Measurements from ENCODE around the gene ATRAID. TPM values are rescaled to one million over a fixed set of nuclear protein-coding genes. Genes with fewer than 3 reads are reported as not detected.
"Not testable (repeated sequence)": the region's sequence is repeated elsewhere in the genome, so short reads cannot be mapped to it uniquely, and the experiment has no call there.

The ATRAID gene
- total RNA-seq, 4 donors from 2014 or later: 109 to 177 (median 141) TPM

DNA sequence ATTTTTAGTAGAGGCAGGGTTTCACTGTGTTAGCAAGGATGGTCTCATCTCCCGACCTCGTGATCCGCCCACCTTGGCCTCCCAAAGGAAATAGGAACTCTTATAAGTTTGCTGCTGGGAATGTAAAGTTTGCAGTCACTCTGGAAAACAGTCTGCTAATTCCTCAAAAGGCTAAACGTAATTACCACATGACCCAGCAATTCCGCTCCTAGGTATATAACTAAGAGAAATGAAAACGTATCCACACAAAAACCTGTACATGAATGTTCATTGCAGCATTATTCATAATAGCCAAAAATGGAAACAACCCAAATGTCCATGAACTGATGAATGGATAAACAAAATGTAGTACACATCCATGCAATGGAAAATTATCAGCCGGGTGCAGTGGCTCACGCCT is 21.9 kb upstream of the ATRAID start:
- Histone ChIP-seq H3K4me3 (no peak overlapping the region), H3K9me3 (no peaks in the 10 kb centered on the region), H3K36me3 (no peaks in the 10 kb centered on the region), H3K27ac (no peak overlapping the region), H3K4me1 (peaks cover 6% of the 10 kb centered on the region), H3K27me3 (no peaks in the 10 kb centered on the region)
- 91% methylated on average over 8 of the region's 8 CpGs for WGBS
- TF ChIP-seq POLR2A (IDR thresholded peaks at IDR 0.05): no peak
- TF ChIP-seq, protein P1, sequence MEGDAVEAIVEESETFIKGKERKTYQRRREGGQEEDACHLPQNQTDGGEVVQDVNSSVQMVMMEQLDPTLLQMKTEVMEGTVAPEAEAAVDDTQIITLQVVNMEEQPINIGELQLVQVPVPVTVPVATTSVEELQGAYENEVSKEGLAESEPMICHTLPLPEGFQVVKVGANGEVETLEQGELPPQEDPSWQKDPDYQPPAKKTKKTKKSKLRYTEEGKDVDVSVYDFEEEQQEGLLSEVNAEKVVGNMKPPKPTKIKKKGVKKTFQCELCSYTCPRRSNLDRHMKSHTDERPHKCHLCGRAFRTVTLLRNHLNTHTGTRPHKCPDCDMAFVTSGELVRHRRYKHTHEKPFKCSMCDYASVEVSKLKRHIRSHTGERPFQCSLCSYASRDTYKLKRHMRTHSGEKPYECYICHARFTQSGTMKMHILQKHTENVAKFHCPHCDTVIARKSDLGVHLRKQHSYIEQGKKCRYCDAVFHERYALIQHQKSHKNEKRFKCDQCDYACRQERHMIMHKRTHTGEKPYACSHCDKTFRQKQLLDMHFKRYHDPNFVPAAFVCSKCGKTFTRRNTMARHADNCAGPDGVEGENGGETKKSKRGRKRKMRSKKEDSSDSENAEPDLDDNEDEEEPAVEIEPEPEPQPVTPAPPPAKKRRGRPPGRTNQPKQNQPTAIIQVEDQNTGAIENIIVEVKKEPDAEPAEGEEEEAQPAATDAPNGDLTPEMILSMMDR (IDR thresholded peaks at IDR 0.05): no peak
- peak in 1 of 2 donors; percentile 4 for DNase-seq (ENCODE audit: low spot score in 2 of 2)

DNA sequence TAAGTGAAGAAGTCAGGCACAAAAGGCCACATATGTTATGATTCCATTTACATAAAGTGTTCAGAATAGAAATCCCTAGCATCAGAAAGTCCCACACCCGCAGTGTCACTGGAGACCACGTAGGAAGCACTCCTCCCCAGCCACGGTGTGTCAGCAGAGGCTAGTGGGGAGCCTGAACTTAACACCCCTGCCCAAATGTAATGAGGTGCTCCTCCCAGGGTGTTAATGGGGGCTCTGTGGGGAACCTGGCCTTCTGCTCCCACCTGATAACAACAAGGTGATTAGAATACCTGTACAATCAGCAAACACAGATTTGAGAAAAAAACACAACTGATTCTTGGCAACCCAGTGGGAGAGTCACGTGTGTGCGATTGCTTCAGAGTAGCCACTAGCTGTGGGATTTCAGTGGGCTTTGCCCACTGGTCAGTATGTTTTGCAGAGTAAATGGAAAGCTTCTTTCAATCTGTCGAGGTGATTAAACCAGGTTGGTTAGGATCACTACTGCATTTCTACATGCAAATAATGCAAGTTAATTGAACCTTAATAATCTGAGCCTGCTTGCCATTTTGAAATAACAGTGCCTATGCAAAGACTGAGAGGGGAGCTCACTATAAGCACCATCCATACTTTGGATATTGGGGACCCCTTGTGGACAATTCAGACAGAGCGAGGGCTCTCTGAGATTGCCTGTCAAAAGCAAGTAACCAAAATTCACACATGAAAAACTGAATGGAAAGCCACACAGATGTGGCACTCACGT is 20.6 kb upstream of the ATRAID start:
- H3K36me3 ChIP-seq: no peaks in the 10 kb centered on the region
- no peak overlapping the region for H3K27ac ChIP-seq
- TF ChIP-seq, protein P1 (IDR thresholded peaks at IDR 0.05): peak; percentile 50 to 63
- TF ChIP-seq EP300 (IDR thresholded peaks at IDR 0.05): no peak
- TF ChIP-seq POLR2A (IDR thresholded peaks at IDR 0.05): no peak
- no peak for TF ChIP-seq POLR2AphosphoS5 (IDR thresholded peaks at IDR 0.05)
- H3K4me3 ChIP-seq: no peak overlapping the region
- DNase-seq (ENCODE audit: low spot score in 2 of 2): peak in 1 of 2 donors; percentile 58
- no peaks in the 10 kb centered on the region for H3K27me3 ChIP-seq
- WGBS: 48% methylated on average over 8 of the region's 8 CpGs
- no peaks in the 10 kb centered on the region for H3K9me3 ChIP-seq
- peaks cover 3% of the 10 kb centered on the region for H3K4me1 ChIP-seq

DNA sequence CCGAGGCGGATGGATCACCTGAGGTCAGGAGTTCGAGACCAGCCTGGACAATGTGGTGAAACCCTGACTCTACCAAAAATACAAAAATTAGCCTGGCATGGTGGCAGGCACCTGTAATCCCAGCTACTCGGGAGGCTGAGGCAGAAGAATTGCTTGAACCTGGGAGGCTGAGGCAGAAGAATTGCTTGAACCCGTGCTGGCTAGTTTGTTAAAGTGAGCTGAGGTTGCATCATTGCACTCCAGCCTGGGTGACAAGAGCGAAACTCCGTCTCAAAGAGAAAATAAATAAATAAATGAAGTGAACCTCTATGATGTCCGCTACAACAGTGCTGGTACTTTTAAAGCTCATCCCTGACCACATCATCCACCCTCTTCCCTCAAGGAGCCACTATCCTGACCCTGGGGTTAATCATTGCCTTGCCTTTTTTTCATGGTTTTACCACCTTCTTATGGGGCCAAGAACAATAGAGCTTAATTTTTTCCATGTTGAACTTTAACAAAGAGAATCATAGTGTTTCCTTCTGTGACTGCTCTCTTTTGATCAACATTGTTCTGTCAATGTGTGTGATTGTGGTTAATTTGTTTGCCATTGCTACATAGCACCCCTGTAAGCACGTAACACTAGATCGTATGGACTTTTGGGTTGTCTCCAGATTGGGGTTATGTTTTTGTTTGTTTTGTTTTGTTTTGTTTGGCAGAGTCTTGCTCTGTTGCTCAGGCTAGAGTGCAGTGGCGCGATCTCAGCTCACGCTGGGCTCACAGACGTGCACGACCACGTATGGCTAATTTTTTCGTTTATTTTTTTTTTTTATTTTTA is 17.1 kb upstream of the ATRAID start:
- no peak for DNase-seq (ENCODE audit: low spot score in 2 of 2)
- 67% methylated on average over 17 of the region's 17 CpGs for WGBS

DNA sequence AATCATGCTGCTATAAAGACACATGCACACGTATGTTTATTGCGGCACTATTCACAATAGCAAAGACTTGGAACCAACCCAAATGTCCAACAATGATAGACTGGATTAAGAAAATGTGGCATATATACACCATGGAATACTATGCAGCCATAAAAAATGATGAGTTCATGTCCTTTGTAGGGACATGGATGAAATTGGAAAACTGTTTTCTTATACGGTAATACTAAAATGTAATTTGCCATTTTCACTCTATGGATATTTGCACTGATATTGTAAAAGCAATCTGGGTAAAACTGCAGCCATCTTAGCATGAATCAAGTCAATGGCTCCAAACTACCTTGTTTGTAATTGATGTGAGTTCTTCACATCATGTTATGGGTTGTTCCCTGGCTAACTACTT is 16.0 kb upstream of the ATRAID start:
- DNase-seq (ENCODE audit: low spot score in 2 of 2); H3K4me1 ChIP-seq; H3K27me3 ChIP-seq; H3K4me3 ChIP-seq; H3K27ac ChIP-seq; H3K9me3 ChIP-seq: not testable (repeated sequence)
- whole genome bisulfite sequencing: 78% methylated on average over 3 of the region's 3 CpGs
- peaks cover 10% of the 10 kb centered on the region for H3K36me3 ChIP-seq

More for the DNA sequence above, 17.1 kb upstream of the ATRAID start:
- no peak for TF ChIP-seq EP300 (IDR thresholded peaks at IDR 0.05)
- no peak for TF ChIP-seq POLR2AphosphoS5 (IDR thresholded peaks at IDR 0.05)
- no peak for TF ChIP-seq POLR2A (IDR thresholded peaks at IDR 0.05)
- TF ChIP-seq, protein P1 (IDR thresholded peaks at IDR 0.05): no peak
- no peaks in the 10 kb centered on the region for H3K4me1 ChIP-seq
- H3K9me3 ChIP-seq: no peaks in the 10 kb centered on the region
- no peak overlapping the region for H3K27ac ChIP-seq
- no peak overlapping the region for H3K4me3 ChIP-seq
- no peaks in the 10 kb centered on the region for H3K36me3 ChIP-seq
- no peaks in the 10 kb centered on the region for H3K27me3 ChIP-seq

DNA sequence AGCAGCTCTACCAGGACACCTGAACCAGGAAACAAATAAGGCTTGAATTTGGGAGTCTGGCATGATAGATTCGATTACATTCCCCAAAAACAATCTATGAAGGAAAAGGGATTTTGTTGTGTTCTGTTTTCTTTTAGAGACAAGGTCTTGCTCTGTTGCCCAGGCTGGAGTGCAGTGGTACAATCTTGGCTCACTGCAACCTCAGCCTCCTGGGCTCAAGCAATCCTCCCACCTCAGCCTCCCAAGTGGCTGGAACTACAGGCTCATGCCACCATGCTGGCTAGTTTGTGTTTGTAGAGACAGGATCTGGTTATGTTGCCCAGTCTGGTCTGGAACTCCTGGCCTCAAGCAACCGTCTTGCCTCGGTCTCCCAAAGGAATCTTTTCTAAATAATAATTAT is 13.8 kb upstream of the ATRAID start:
- H3K27ac ChIP-seq; H3K4me1 ChIP-seq; H3K4me3 ChIP-seq; H3K27me3 ChIP-seq; H3K9me3 ChIP-seq; DNase-seq (ENCODE audit: low spot score in 2 of 2): not testable (repeated sequence)
- peaks cover 32% of the 10 kb centered on the region for H3K36me3 ChIP-seq
- WGBS: 97% methylated on average over 3 of the region's 3 CpGs

DNA sequence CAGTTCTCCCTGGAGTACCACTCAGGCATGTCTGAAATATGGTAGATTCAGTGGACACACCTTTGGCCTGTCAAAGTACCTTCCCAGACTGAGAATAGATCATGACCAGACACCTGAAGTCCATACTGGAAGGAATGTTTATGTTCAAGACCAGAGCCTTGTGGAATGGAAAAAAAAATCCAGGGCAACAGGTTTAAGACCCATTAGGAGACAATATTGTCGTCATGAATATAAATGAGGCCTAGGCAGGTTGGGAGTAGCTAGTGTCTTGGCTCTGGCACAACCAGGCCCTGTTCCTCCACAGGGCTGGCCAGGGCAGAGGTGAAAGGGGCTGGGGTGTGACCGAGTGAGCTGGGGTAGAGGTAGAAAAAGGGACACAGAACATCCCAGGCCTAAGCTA is 13.2 kb upstream of the ATRAID start:
- H3K36me3 ChIP-seq: peaks cover 38% of the 10 kb centered on the region
- no peaks in the 10 kb centered on the region for H3K9me3 ChIP-seq
- DNase-seq (ENCODE audit: low spot score in 2 of 2): peak in 1 of 2 donors; percentile 26
- no peaks in the 10 kb centered on the region for H3K4me1 ChIP-seq
- 80% methylated on average over 2 of the region's 2 CpGs for WGBS
- TF ChIP-seq POLR2A (IDR thresholded peaks at IDR 0.05) (no peak), POLR2AphosphoS5 (IDR thresholded peaks at IDR 0.05) (no peak), EP300 (IDR thresholded peaks at IDR 0.05) (no peak)
- TF ChIP-seq, protein P1 (IDR thresholded peaks at IDR 0.05): no peak
- H3K27me3 ChIP-seq: no peaks in the 10 kb centered on the region
- H3K27ac ChIP-seq: no peak overlapping the region
- H3K4me3 ChIP-seq: no peak overlapping the region
